Activated CD8-positive, alpha-beta memory T cell treated with anti-CD3 and anti-CD28 coated beads for 48 hours (primary cell): ENCODE results near the gene PPIH.
"Not testable (repeated sequence)": the region's sequence is repeated elsewhere in the genome, so short reads cannot be mapped to it uniquely, and the experiment has no call there.

Experiments
- DNase-seq, 3 experiments: peaks; one replicate each; pipeline ENCODE4 v3.0.0-alpha.2; 2020; ENCODE audit warnings: low read depth in 2 of 3, low spot score in 2 of 3

PPIH gene

DNA sequence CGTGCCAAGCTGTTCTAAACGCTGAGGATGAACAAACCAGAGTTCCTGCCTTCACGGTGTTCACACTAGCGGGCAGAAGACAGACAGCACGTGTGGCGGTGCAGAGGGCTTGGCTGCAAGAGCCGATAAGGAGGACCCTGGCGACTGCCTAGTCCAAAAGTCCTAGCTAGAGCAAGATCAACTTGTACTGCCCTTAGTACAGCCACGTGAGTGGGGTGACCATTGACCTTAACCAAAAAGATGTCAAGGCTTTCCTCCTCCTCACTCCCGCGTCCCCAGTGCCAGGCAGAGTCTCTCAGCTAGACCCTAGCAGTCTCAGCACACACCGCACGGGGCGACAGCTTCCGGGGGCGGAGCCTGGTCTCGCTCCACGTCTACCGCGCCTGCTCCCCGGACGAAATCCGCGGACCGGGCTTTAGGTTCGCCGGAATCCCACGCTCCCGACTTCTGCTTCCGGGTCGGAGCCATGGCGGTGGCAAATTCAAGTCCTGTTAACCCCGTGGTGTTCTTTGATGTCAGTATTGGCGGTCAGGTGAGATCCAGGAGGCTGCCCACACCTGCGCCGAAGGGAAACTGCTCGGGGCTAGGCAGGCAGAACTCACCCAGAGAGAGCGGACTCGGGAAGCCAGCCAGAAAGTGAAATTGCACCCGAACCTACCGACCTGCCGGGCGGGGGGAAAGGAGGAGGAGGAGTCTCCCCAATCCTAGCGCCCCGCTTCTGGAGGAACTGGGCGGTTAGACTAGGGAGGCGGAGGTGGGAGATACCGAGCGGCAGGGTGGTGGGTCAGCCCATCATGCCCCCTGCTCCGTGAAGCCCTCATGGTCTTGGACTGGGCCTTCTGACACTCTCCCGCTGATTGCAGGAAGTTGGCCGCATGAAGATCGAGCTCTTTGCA is at the start of gene PPIH:
Gene PPIH (plus strand): TSS at position 443 of the 896 bp plus-strand sequence. CDS start 24 bp downstream, at position 467.
- peak; percentile 80 to 89 (median 88) for DNase-seq

- no peak for DNase-seq
Measured at GRCh38 chr1:42613803-42614131, 44.5 kb upstream of the PPIH start.

- no peak for DNase-seq
Measured at GRCh38 chr1:42618866-42619265, 39.4 kb upstream of the PPIH start.

- DNase-seq = no peak
Measured at GRCh38 chr1:42620307-42620706, 37.9 kb upstream of the PPIH start.

- DNase-seq = not testable (repeated sequence)
Measured at GRCh38 chr1:42621180-42621579, 37.0 kb upstream of the PPIH start.

DNA sequence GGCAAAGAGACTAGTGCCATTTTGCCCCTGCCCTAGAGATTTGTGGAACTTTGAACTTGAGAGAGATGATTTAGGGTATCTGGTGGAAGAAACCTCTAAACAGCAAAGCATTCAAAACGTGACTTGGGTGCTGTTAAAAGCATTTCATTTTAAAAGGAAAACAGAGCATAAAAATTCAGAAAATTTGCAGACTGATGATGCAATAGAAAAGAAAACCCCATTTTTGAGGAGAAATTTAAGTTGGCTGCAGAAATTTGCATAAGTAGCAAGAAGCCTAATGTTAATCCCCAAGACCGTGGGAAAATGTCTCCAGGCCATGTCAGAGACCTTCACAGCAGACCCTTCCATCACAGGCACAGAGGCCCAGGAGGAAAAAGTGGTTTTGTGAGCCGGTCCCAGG is 31.0 kb upstream of the PPIH start:
- DNase-seq = not testable (repeated sequence)

DNA sequence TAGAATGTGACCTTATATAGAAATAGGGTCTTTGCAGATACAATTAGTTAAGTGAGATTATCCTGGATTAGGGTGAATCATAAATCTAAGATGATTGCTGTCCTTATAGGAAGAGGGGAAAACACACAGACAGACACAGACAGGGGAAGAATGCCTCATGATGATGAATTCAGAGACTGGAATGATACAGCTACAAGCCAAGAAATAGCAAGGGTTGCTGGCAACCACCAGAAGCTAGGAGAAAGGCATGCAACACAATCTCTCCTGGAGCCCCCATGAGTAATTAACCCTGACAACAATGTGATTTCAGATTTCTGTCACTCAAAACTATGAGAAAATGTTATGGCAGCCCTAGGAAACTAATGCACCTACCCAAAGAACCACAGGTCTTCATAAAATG is 19.1 kb upstream of the PPIH start:
- no peak for DNase-seq

- DNase-seq = no peak
Measured at GRCh38 chr1:42646056-42646455, 12.2 kb upstream of the PPIH start.

DNA sequence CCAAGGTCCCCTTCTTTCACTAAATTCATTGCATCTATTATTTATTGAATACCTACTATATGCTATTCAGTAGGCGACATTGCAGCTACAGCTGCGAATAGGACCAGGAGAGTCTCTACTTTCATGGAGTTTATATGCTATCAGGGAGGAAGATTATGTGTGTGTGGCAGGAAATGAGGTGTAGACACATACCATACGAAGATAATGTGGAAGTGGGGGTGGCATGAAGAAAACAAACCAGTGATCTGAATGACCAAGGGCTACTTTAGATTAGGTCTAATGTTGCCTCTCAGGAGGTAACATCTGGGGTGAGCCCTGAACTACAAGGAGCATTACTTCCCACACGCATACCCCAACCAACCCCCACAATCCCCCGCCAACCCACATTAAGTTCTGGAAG is 1.0 kb upstream of the PPIH start:
- no peak for DNase-seq

DNA sequence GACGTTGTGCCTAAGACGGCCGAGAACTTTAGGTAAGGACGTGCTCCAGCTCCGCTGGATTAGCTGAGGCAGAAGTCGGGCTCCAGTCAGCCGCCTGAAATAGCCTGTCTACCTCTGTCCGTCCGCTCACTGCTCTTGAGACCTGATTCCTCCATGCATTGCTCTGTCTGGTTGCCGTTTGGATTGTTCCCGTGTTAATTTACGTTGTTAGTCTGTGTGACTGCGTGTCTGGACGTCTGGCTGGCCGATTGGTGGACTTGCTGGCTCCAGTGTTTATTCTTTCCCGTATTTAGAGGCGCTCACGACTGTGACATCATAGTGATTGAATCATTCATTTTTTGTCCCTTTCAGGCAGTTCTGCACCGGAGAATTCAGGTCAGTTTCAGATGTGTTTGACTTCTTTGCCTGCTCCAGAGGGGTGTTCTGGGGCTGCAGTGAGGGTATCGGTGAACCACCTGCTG is 684 bp downstream of the PPIH start:
- DNase-seq = no peak

- DNase-seq = no peak
Measured at GRCh38 chr1:42660907-42661500, 2.8 kb downstream of the PPIH start.

DNA sequence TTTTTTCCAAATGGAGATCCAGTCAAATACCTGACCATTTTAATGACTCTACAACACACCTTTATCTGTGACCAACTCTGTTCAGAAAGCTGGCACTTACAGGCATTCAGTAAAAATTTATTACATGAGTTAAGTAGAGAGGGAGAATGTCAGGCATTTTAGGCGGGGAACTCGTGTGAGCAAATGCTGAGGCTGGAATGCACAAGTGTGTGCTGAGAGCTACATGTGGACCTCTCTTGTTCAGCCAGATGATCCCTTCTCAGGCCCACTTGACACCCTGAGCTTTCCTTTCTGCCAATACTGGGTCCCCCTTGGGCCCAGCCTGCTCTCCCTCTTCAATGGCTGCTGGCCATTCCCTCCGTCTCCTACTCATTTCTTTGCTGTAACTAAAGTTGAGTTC is 11.7 kb downstream of the PPIH start:
- no peak for DNase-seq

GRCh38 chr1:42670425-42670824 is 12.2 kb downstream of the PPIH start:
- no peak for DNase-seq

DNA sequence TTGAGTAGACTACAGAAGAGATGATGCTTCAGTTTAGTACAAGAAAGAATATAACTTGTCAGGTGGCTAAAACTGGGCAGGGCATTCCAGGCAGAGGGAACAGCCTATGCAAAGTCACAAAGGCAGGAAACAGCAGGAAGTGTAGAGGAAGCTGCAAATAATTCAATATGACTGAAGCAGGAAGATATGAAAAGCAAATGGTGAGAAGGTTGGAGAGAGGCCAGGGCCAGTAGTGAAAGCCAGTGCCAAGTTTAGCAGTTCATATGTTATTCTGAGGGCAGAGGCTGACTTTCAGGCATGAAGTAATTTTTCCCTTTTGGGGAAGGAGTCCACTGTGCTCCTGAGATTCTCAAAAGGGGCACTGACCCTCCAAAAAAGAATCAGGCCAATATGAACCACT is 16.0 kb downstream of the PPIH start:
- no peak for DNase-seq

GRCh38 chr1:42674682-42675081 is 16.5 kb downstream of the PPIH start:
- DNase-seq = no peak

DNA sequence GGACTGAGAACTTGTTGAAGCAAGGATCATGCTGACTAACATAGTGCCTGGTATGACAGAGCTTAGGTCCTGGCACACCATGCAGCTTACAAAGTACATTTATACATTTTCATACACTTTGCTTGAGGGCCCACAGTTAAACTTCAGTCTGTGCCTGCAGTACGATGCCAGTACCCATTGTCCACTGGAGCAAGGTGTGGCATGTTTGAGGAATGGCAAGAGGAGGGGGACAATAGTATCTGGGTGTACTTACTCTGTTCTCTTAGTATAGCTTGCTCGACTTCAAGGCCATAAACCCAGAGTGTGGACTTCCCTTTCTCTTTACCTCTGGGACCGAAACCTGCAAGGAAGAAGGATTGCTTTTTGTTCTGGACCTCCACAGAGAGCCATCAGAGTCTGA is 17.2 kb downstream of the PPIH start:
- DNase-seq = no peak

DNA sequence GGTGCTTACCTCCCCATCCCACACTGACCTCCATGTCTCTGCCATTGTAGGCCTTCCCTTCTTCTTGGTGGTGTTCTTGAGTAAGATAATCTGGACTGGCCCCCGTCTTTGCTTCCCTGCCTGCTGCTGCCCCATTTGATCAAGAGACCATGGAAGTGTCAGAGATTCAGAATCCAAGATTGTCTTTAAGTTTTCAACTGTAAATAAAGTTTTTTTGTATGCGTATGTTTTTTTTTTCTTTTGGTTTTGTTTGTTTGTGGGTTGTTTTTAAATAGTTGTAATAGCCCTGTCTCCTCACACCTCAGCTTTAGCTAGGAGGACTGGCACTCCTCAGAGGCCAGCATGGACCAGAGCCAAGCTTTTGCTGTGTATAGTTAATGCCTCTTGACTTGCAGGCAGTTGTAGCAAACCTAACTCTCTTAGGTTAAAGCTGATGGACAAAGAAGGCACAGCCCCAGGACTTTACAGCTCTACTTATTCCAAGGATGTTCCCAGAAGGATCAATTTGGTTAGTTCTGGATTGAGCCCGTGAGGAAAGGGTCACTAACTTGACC is 18.4 kb downstream of the PPIH start:
- no peak for DNase-seq

GRCh38 chr1:42679364-42679983 is 21.3 kb downstream of the PPIH start:
- no peak for DNase-seq

DNA sequence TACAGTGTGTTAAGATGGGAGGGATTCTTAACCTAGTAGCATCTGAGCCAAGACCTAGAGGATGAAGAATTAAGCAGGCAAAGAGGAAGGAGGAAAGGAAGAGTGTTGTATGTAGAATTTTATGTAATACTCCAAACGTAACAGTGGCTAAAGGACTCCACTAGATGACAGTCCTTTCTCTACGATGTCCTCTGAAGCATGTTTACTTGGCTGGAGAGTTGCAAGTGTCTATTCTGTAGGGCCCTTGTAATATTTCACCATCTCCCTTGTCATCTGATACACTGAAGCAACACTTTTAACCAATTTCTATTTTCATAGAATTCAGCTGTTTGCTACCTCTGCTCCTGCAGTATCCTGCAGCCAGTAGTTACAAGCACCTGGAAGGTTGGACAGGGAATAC is 21.8 kb downstream of the PPIH start:
- no peak for DNase-seq

GRCh38 chr1:42680921-42681683 is 22.9 kb downstream of the PPIH start:
- DNase-seq = no peak
